Thoracic aorta (tissue), 2 donors: ENCODE data around the gene ELFN1. TPM values are rescaled to one million over a fixed set of nuclear protein-coding genes. Genes with fewer than 3 reads are reported as not detected.

Experiments used
- ATAC-seq: fragments of 150-250 bp; one replicate; pipeline ENCODE4 v1.8.0; 2017; ENCODE audit warnings: low read depth; ENCODE audit not compliant: insufficient number of reproducible peaks, low FRiP score
- DNase-seq: peaks from one replicate; pipeline ENCODE4 v3.0.0-alpha.2; 2020; ENCODE audit warnings: low spot score
- H3K27ac ChIP-seq, 2 donors: fragments of 200-600 bp; sonication (generic); 1 replicate in 1 of 2; 2 replicates in 1 of 2; pipeline ENCODE4 v1.5.1; 2016; ENCODE audit warnings: mild to moderate bottlenecking in 2 of 2, moderate library complexity in 2 of 2
- H3K27me3 ChIP-seq: fragments of 200-600 bp; sonication (generic); replicated peaks from 2 replicates; pipeline ENCODE4 v1.6.0; 2016; ENCODE audit warnings: mild to moderate bottlenecking; ENCODE audit not compliant: insufficient read depth
- H3K36me3 ChIP-seq: fragments of 200-600 bp; sonication (generic); one replicate; pipeline ENCODE4 v1.5.1; 2016
- H3K4me1 ChIP-seq, 2 donors: fragments of 200-600 bp; sonication (generic); 1 replicate in 1 of 2; 2 replicates in 1 of 2; pipeline versions ENCODE4 v1.5.1 to v1.6.0; 2016; ENCODE audit warnings: low read depth in 2 of 2, mild to moderate bottlenecking in 1 of 2; ENCODE audit not compliant: control insufficient read depth in 1 of 2
- H3K4me3 ChIP-seq: fragments of 200-600 bp; sonication (generic); 2 replicates; pipeline ENCODE4 v1.5.1; 2016; ENCODE audit warnings: mild to moderate bottlenecking
- H3K9me3 ChIP-seq: fragments of 200-600 bp; sonication (generic); 2 replicates; pipeline ENCODE4 v1.5.1; 2016
- CTCF ChIP-seq: fragments of 200-600 bp; sonication (generic); IDR thresholded peaks from one replicate; pipeline ENCODE4 v1.5.1; 2019; ENCODE audit warnings: antibody characterized with exemption
- total RNA-seq, 2 donors: library from RNA; depleted of rRNA; stranded (reverse); fragments of >200 nt; gene quantifications; one replicate each; pipeline versions ENCODE4 v1.1.0 to v1.2.3, GENCODE V29; 2016

ELFN1 gene
- total RNA-seq, 2 donors from 2014 or later: 0.81 to 0.85 TPM

GRCh38 chr7:1643270-1644092 lies 26.6 kb upstream of the ELFN1 start:
- H3K27me3 ChIP-seq: no peaks in the 10 kb centered on the region
- H3K27ac ChIP-seq: no peak overlapping the region
- DNase-seq (no peak), ATAC-seq (no peak)
- H3K36me3 ChIP-seq: no peaks in the 10 kb centered on the region
- TF ChIP-seq CTCF: no peak
- no peak overlapping the region for H3K4me3 ChIP-seq
- no peaks in the 10 kb centered on the region for H3K9me3 ChIP-seq
- H3K4me1 ChIP-seq: peaks cover 10 to 19% of the 10 kb centered on the region in 2 donors

GRCh38 chr7:1644341-1645070 lies 25.6 kb upstream of the ELFN1 start:
- Histone ChIP-seq H3K4me1 (peaks cover 12 to 24% of the 10 kb centered on the region in 2 donors), H3K27ac (no peak overlapping the region), H3K27me3 (peaks cover 3% of the 10 kb centered on the region), H3K36me3 (no peaks in the 10 kb centered on the region), H3K9me3 (no peaks in the 10 kb centered on the region), H3K4me3 (no peak overlapping the region)
- TF ChIP-seq CTCF: no peak
- no peak for ATAC-seq
- DNase-seq: no peak

GRCh38 chr7:1645071-1645409 lies 25.0 kb upstream of the ELFN1 start:
- Histone ChIP-seq H3K27ac (no peak overlapping the region), H3K4me1 (peaks cover 12 to 24% of the 10 kb centered on the region in 2 donors), H3K4me3 (no peak overlapping the region), H3K9me3 (no peaks in the 10 kb centered on the region), H3K36me3 (no peaks in the 10 kb centered on the region), H3K27me3 (peaks cover 3% of the 10 kb centered on the region)
- DNase-seq (no peak), ATAC-seq (no peak)
- no peak for TF ChIP-seq CTCF

GRCh38 chr7:1645476-1645875 lies 24.6 kb upstream of the ELFN1 start:
- ATAC-seq: no peak
- TF ChIP-seq CTCF: no peak
- DNase-seq: no peak
- Histone ChIP-seq H3K27ac (no peak overlapping the region), H3K4me3 (no peak overlapping the region), H3K36me3 (no peaks in the 10 kb centered on the region), H3K9me3 (no peaks in the 10 kb centered on the region), H3K4me1 (peaks cover 12 to 24% of the 10 kb centered on the region in 2 donors), H3K27me3 (peaks cover 3% of the 10 kb centered on the region)

DNA sequence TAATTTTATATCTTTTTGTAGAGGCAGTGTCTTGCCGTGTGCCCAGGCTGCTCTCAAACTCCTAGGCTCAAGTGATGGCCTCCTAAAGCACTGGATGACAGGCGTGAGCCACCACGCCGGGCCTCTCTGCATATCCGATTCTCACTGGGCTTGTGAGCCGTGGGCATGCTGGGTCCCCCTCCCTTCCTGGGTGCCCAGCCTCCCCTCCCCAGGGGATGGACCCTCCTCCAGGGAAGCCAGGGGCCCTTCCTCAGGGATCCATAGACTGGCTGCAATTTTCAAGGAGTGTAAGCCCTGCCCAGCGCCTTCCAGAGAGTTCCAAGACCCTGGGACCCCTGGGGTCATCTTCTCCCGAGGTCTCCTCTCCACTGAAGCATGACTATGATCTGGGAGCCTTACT lies 23.7 kb upstream of the ELFN1 start:
- H3K27me3 ChIP-seq: peaks cover 3% of the 10 kb centered on the region
- TF ChIP-seq CTCF: no peak
- H3K27ac ChIP-seq: no peak overlapping the region
- no peaks in the 10 kb centered on the region for H3K36me3 ChIP-seq
- DNase-seq (no peak), ATAC-seq (no peak)
- peaks cover 12 to 24% of the 10 kb centered on the region in 2 donors for H3K4me1 ChIP-seq
- no peaks in the 10 kb centered on the region for H3K9me3 ChIP-seq
- no peak overlapping the region for H3K4me3 ChIP-seq
